Caco-2 (cell line): ENCODE results near the gene CNTN2. TPM values are rescaled to one million over a fixed set of nuclear protein-coding genes. Genes with fewer than 3 reads are reported as not detected.

Source experiments
- BruUV-seq: library from RNA; stranded (reverse); fragments of 400-500 nt; replicated peaks from 2 replicates; lab custom pipeline; 2021; lab: Mats Ljungman, UMichigan
- CTCF ChIA-PET: fragments of 300-600 bp; sonication (Branson Sonifier 250); formaldehyde crosslinking; loops from one replicate; lab custom pipeline; 2022; ENCODE audit warnings: antibody characterized with exemption; lab: Charles Lee
- POLR2A ChIA-PET: fragments of 300-600 bp; sonication (Branson Sonifier 250); formaldehyde crosslinking; loops from one replicate; lab custom pipeline; 2022; ENCODE audit warnings: antibody characterized with exemption; lab: Charles Lee
- DNase-seq, 2 experiments: peaks; one replicate each; pipeline versions ENCODE4 v3.0.0 to v3.0.0-alpha.2; 2020 to 2022
- H3K27me3 ChIP-seq: replicated peaks from 2 replicates; pipeline ENCODE4 v1.6.0; 2011; ENCODE audit warnings: low read length; ENCODE audit not compliant: control insufficient read depth, insufficient read depth
- H3K36me3 ChIP-seq: 2 replicates; pipeline ENCODE4 v1.5.1; 2011; ENCODE audit warnings: low read length; ENCODE audit not compliant: control insufficient read depth, insufficient read depth
- H3K4me1 ChIP-seq: fragments of 250-450 bp; sonication (Bioruptor Pico); 2 replicates; pipeline ENCODE4 v1.5.1; 2020; ENCODE audit warnings: mild to moderate bottlenecking
- H3K4me3 ChIP-seq: 2 replicates; pipeline ENCODE4 v1.5.1; 2011; ENCODE audit warnings: low read depth, mild to moderate bottlenecking, control low read depth, low read length
- H3K9me3 ChIP-seq: fragments of 250-450 bp; sonication (Bioruptor Pico); 2 replicates; pipeline ENCODE4 v1.5.1; 2020; ENCODE audit warnings: mild to moderate bottlenecking, moderate library complexity
- H3K27ac Mint-ChIP-seq: one replicate; pipeline ENCODE4 v1.8.0; 2022; ENCODE audit warnings: mixed read lengths; ENCODE audit not compliant: unreplicated experiment
- H3K27me3 Mint-ChIP-seq: one replicate; pipeline ENCODE4 v1.8.0; 2022; ENCODE audit warnings: mixed read lengths; ENCODE audit not compliant: insufficient read depth, unreplicated experiment
- H3K36me3 Mint-ChIP-seq: one replicate; pipeline ENCODE4 v1.8.0; 2022; ENCODE audit warnings: mild to moderate bottlenecking, mixed read lengths; ENCODE audit not compliant: insufficient read depth, unreplicated experiment
- H3K4me1 Mint-ChIP-seq: one replicate; pipeline ENCODE4 v1.8.0; 2022; ENCODE audit warnings: low read depth, mixed read lengths; ENCODE audit not compliant: unreplicated experiment
- H3K4me3 Mint-ChIP-seq: one replicate; pipeline ENCODE4 v1.8.0; 2022; ENCODE audit warnings: mild to moderate bottlenecking, moderate library complexity, mixed read lengths; ENCODE audit not compliant: unreplicated experiment
- H3K9me3 Mint-ChIP-seq: one replicate; pipeline ENCODE4 v1.8.0; 2022; ENCODE audit warnings: mixed read lengths; ENCODE audit not compliant: unreplicated experiment
- intact Hi-C: fragments of 100-400 bp; cut with micrococcal nuclease; formaldehyde crosslinking; loops from one replicate; pipeline ENCODE4 v1.10.0; 2022; ENCODE audit not compliant: unreplicated experiment
- total RNA-seq: library from RNA; stranded (reverse); gene quantifications from 2 replicates; pipeline ENCODE4 v1.2.3, GENCODE V29; 2022
- TF ChIP-seq, protein P1 (sequence below), 2 experiments: fragments of 200-600 bp in 1 of 2; IDR thresholded peaks; 1 replicate in 1 of 2; 2 replicates in 1 of 2; pipeline versions ENCODE4 v1.5.1 to v1.8.0; 2011 to 2022; ENCODE audit warnings: antibody characterized with exemption in 1 of 2, control low read depth in 1 of 2, inconsistent platforms in 1 of 2, low read depth in 1 of 2, low read length in 1 of 2, mild to moderate bottlenecking in 1 of 2, moderate library complexity in 1 of 2; ENCODE audit not compliant: insufficient read depth in 1 of 2, severe bottlenecking in 1 of 2, unreplicated experiment in 1 of 2

CNTN2 gene
- total RNA-seq, 1 experiment from 2014 or later, result not detected

DNA sequence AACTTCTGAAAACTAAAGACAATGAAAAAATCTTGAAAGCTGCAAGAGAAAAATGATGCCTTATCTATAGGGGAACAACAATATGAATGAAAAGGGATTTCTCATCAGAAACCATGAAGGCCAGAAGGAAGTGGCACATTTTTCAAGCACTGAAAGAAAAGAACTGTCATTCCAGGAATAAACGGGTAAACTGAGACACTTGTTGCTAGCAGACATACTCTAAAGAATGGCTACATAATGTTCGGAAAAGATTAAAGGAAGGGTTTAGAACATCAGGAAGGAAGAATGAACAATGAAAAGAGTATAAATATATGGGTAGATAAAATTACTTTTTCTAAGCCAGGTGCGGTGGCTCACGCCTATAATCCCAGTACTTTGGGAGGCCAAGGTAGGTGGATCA, 64.3 kb downstream of the CNTN2 start:
- Mint-ChIP-seq H3K27ac (no peak overlapping the region), H3K36me3 (peaks cover 60% of the 10 kb centered on the region), H3K4me1 (no peaks in the 10 kb centered on the region), H3K27me3 (no peaks in the 10 kb centered on the region), H3K4me3 (no peak overlapping the region), H3K9me3 (no peaks in the 10 kb centered on the region)
- DNase-seq, result no peak
- TF ChIP-seq, protein P1, sequence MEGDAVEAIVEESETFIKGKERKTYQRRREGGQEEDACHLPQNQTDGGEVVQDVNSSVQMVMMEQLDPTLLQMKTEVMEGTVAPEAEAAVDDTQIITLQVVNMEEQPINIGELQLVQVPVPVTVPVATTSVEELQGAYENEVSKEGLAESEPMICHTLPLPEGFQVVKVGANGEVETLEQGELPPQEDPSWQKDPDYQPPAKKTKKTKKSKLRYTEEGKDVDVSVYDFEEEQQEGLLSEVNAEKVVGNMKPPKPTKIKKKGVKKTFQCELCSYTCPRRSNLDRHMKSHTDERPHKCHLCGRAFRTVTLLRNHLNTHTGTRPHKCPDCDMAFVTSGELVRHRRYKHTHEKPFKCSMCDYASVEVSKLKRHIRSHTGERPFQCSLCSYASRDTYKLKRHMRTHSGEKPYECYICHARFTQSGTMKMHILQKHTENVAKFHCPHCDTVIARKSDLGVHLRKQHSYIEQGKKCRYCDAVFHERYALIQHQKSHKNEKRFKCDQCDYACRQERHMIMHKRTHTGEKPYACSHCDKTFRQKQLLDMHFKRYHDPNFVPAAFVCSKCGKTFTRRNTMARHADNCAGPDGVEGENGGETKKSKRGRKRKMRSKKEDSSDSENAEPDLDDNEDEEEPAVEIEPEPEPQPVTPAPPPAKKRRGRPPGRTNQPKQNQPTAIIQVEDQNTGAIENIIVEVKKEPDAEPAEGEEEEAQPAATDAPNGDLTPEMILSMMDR (IDR thresholded peaks at IDR 0.05; ENCODE audit: insufficient read depth in 1 of 2, low read depth in 1 of 2, low read length in 1 of 2, severe bottlenecking in 1 of 2, unreplicated experiment in 1 of 2), result no peak
- BruUV-seq, result no TSS peak
- Histone ChIP-seq H3K4me3 (no peak overlapping the region), H3K4me1 (no peaks in the 10 kb centered on the region), H3K9me3 (no peaks in the 10 kb centered on the region), H3K36me3 (peaks cover 2% of the 10 kb centered on the region), H3K27me3 (no peaks in the 10 kb centered on the region)
- ChIA-PET POLR2A (no interaction called here), CTCF (no interaction called here)
- intact Hi-C loops, result no loop called here

DNA sequence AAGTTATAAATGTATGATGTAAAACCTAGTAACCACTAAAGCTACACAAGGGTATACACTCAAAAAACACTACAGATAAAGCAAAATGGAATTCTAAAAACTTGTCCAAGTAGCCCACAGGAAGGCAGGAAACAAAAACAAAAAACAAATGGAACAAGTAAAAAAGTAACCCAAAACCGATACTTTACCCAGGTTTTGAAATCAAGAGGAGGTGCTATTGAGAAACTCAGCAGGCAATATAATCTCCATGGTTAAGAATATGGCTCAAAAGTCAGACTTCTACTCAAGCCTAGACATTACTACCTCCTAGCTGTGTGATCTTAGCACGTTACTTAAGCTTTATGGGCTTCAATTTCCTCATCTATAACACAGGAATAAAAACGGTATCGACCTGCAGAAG, 65.5 kb downstream of the CNTN2 start:
- no TSS peak for BruUV-seq
- TF ChIP-seq, protein P1 (IDR thresholded peaks at IDR 0.05; ENCODE audit: insufficient read depth in 1 of 2, low read depth in 1 of 2, low read length in 1 of 2, severe bottlenecking in 1 of 2, unreplicated experiment in 1 of 2), result no peak
- Mint-ChIP-seq H3K36me3 (peaks cover 50% of the 10 kb centered on the region), H3K4me3 (no peak overlapping the region), H3K27ac (no peak overlapping the region), H3K4me1 (no peaks in the 10 kb centered on the region), H3K27me3 (no peaks in the 10 kb centered on the region), H3K9me3 (no peaks in the 10 kb centered on the region)
- ChIA-PET POLR2A (no interaction called here), CTCF (no interaction called here)
- Histone ChIP-seq H3K4me1 (no peaks in the 10 kb centered on the region), H3K27me3 (no peaks in the 10 kb centered on the region), H3K36me3 (peaks cover 2% of the 10 kb centered on the region; the same call in 1 of the 2 replicates), H3K9me3 (no peaks in the 10 kb centered on the region), H3K4me3 (no peak overlapping the region)
- intact Hi-C loops, result no loop called here
- no peak for DNase-seq

DNA sequence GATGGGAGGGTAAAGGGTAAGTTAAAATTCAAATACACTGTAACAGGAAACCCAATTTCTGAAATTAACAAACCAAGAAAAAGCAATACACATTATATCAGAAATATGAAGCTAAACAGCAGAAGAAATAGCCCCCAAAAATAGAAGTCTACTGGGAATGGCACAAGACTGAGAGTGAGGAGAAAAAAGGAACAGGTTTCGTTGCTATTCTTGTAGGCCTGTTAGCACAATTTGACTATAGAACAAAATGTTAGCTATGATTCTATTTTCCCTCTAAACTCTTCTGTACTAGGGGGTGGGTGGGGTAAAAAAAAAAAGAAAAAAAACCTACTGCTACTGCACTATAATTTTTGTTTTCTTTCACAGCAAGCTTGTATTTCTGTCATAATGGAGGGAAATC, 66.3 kb downstream of the CNTN2 start:
- Mint-ChIP-seq H3K9me3 (no peaks in the 10 kb centered on the region), H3K36me3 (peaks cover 42% of the 10 kb centered on the region), H3K4me1 (no peaks in the 10 kb centered on the region), H3K4me3 (no peak overlapping the region), H3K27ac (no peak overlapping the region), H3K27me3 (no peaks in the 10 kb centered on the region)
- Histone ChIP-seq H3K4me1 (no peaks in the 10 kb centered on the region), H3K27me3 (no peaks in the 10 kb centered on the region), H3K9me3 (no peaks in the 10 kb centered on the region), H3K36me3 (peaks cover 2% of the 10 kb centered on the region; the same call in 1 of the 2 replicates), H3K4me3 (no peak overlapping the region)
- no peak for DNase-seq
- POLR2A ChIA-PET, result no interaction called here
- TF ChIP-seq, protein P1 (IDR thresholded peaks at IDR 0.05; ENCODE audit: insufficient read depth in 1 of 2, low read depth in 1 of 2, low read length in 1 of 2, severe bottlenecking in 1 of 2, unreplicated experiment in 1 of 2), result no peak
- intact Hi-C loops, result no loop called here
- BruUV-seq, result no TSS peak
- CTCF ChIA-PET, result interaction anchor here (0.6 to 1.1 kb wide), 2 partner anchors 47 to 148 kb away, joined by 3 to 4 read pairs; no protein-coding TSS in a partner anchor
